Epithelial cell of alveolus of lung (primary cell): ENCODE data around the gene TEAD4. TPM values are rescaled to one million over a fixed set of nuclear protein-coding genes. Genes with fewer than 3 reads are reported as not detected.

Source experiments
- total RNA-seq: library from RNA; depleted of rRNA; stranded (reverse); fragments of >200 nt; gene quantifications from 2 replicates; pipeline ENCODE4 v1.2.1, GENCODE V29; 2015

Gene TEAD4
- 16.2 and 36.0 TPM in 2 replicates for total RNA-seq

GRCh38 chr12:2959192-2959504, at the start of gene TEAD4:
TEAD4 (plus strand) TSS chr12:2959397.

GRCh38 chr12:3076730-3077571, 117.8 kb downstream of the TEAD4 start, which contains the start of gene TSPAN9:
TSPAN9 (plus strand) TSS chr12:3077379; CDS start chr12:3201194, 123,815 bp downstream.

Other genes with a start within 250 kb of the TEAD4 start
- 28.3 and 37.0 TPM in 2 replicates for gene FKBP4, start 164.4 kb upstream of the TEAD4 start, total RNA-seq
- gene ITFG2, start 146.7 kb upstream of the TEAD4 start, total RNA-seq, result 15.2 and 17.3 TPM in 2 replicates
- gene NRIP2, start 124.4 kb upstream of the TEAD4 start, total RNA-seq, result 1.0 TPM in 1 of 2 replicates, not detected in the other
- gene TEX52, start 102.4 kb upstream of the TEAD4 start, total RNA-seq, result not detected in 2 replicates
- 13.1 and 39.3 TPM in 2 replicates for gene FOXM1, start 82.2 kb upstream of the TEAD4 start, total RNA-seq
- 13.6 and 38.8 TPM in 2 replicates for gene RHNO1, start 82.2 kb upstream of the TEAD4 start, total RNA-seq
- 26.7 and 28.1 TPM in 2 replicates for gene TULP3, start 68.5 kb upstream of the TEAD4 start, total RNA-seq
- gene TSPAN9, start 118.0 kb downstream of the TEAD4 start, total RNA-seq, result 27.4 and 57.2 TPM in 2 replicates